ENCODE results near the gene RPL38.

The RPL38 gene

GRCh38 chr17:74245145-74245831, 41.8 kb downstream of the RPL38 start:
- TF ChIP-seq ZFP30 (CRISPR knock-in tag; IDR thresholded peaks at IDR 0.05) (no peak), BACH2 (CRISPR knock-in tag; IDR thresholded peaks at IDR 0.05; ENCODE audit: borderline replicate concordance) (no peak), ARNTL (CRISPR knock-in tag; IDR thresholded peaks at IDR 0.05; ENCODE audit: borderline replicate concordance, low read depth) (no peak), RARB (CRISPR knock-in tag; IDR thresholded peaks at IDR 0.05) (no peak), CSRNP3 (CRISPR knock-in tag; IDR thresholded peaks at IDR 0.05) (no peak), OSR1 (CRISPR knock-in tag; IDR thresholded peaks at IDR 0.05) (no peak), TOX (CRISPR knock-in tag; IDR thresholded peaks at IDR 0.05; ENCODE audit: borderline replicate concordance) (no peak), TCF4 (CRISPR knock-in tag; IDR thresholded peaks at IDR 0.05; ENCODE audit: borderline replicate concordance) (no peak), ISL1 (CRISPR knock-in tag; IDR thresholded peaks at IDR 0.05) (no peak), ZNF8 (CRISPR knock-in tag; IDR thresholded peaks at IDR 0.05) (no peak), ESRRG (CRISPR knock-in tag; IDR thresholded peaks at IDR 0.05) (no peak)
- TF ChIP-seq, protein P1, sequence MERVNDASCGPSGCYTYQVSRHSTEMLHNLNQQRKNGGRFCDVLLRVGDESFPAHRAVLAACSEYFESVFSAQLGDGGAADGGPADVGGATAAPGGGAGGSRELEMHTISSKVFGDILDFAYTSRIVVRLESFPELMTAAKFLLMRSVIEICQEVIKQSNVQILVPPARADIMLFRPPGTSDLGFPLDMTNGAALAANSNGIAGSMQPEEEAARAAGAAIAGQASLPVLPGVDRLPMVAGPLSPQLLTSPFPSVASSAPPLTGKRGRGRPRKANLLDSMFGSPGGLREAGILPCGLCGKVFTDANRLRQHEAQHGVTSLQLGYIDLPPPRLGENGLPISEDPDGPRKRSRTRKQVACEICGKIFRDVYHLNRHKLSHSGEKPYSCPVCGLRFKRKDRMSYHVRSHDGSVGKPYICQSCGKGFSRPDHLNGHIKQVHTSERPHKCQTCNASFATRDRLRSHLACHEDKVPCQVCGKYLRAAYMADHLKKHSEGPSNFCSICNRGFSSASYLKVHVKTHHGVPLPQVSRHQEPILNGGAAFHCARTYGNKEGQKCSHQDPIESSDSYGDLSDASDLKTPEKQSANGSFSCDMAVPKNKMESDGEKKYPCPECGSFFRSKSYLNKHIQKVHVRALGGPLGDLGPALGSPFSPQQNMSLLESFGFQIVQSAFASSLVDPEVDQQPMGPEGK (CRISPR knock-in tag; IDR thresholded peaks at IDR 0.05; ENCODE audit: borderline replicate concordance) = no peak
- TF ChIP-seq, protein P2, sequence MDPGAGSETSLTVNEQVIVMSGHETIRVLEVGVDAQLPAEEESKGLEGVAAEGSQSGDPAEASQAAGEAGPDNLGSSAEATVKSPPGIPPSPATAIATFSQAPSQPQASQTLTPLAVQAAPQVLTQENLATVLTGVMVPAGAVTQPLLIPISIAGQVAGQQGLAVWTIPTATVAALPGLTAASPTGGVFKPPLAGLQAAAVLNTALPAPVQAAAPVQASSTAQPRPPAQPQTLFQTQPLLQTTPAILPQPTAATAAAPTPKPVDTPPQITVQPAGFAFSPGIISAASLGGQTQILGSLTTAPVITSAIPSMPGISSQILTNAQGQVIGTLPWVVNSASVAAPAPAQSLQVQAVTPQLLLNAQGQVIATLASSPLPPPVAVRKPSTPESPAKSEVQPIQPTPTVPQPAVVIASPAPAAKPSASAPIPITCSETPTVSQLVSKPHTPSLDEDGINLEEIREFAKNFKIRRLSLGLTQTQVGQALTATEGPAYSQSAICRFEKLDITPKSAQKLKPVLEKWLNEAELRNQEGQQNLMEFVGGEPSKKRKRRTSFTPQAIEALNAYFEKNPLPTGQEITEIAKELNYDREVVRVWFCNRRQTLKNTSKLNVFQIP (CRISPR knock-in tag; IDR thresholded peaks at IDR 0.05; ENCODE audit: borderline replicate concordance, low read depth) = no peak
- no peak for ATAC-seq

DNA sequence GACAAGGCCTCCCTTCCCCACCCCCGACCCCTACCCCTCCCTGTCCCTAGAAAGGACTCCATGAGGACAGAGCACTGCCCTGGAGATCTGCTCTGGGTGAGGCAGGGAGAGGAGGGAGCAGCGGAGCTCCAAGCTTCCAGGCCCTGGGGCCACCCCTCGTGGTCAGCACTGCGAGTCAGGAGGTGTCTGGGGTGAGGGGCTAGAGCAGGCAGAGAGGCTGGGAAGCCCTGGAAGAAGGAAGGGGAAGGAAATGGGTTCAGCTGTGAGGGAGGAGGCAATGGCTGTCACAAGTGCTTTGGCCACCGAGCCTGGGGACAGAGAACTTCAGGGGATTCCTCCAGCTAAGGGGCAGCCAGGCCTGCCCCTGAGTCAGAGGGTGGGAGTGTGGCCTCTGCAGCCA, 42.4 kb downstream of the RPL38 start:
- no peak for ATAC-seq
- TF ChIP-seq, protein P1 (CRISPR knock-in tag; IDR thresholded peaks at IDR 0.05; ENCODE audit: borderline replicate concordance) = no peak
- TF ChIP-seq ZFP30 (CRISPR knock-in tag; IDR thresholded peaks at IDR 0.05) = no peak
- no peak for TF ChIP-seq SNAI2 (CRISPR knock-in tag; IDR thresholded peaks at IDR 0.05)
- TF ChIP-seq ZNF70 (CRISPR knock-in tag; IDR thresholded peaks at IDR 0.05) = no peak
- no peak for TF ChIP-seq ZNF565 (CRISPR knock-in tag; conservative IDR thresholded peaks at IDR 0.05; ENCODE audit: low read depth)
- no peak for TF ChIP-seq BACH2 (CRISPR knock-in tag; IDR thresholded peaks at IDR 0.05; ENCODE audit: borderline replicate concordance)
- TF ChIP-seq ZC3H10 (CRISPR knock-in tag; IDR thresholded peaks at IDR 0.05) = no peak
- TF ChIP-seq TOX (CRISPR knock-in tag; IDR thresholded peaks at IDR 0.05; ENCODE audit: borderline replicate concordance) = no peak
- TF ChIP-seq ARNTL (CRISPR knock-in tag; IDR thresholded peaks at IDR 0.05; ENCODE audit: borderline replicate concordance, low read depth) = no peak
- TF ChIP-seq, protein P3, sequence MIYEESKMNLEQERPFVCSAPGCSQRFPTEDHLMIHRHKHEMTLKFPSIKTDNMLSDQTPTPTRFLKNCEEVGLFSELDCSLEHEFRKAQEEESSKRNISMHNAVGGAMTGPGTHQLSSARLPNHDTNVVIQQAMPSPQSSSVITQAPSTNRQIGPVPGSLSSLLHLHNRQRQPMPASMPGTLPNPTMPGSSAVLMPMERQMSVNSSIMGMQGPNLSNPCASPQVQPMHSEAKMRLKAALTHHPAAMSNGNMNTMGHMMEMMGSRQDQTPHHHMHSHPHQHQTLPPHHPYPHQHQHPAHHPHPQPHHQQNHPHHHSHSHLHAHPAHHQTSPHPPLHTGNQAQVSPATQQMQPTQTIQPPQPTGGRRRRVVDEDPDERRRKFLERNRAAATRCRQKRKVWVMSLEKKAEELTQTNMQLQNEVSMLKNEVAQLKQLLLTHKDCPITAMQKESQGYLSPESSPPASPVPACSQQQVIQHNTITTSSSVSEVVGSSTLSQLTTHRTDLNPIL (CRISPR knock-in tag; IDR thresholded peaks at IDR 0.05; ENCODE audit: low read depth) = no peak
- TF ChIP-seq, protein P2 (CRISPR knock-in tag; IDR thresholded peaks at IDR 0.05; ENCODE audit: borderline replicate concordance, low read depth) = no peak
- no peak for TF ChIP-seq ZFP3 (CRISPR knock-in tag; IDR thresholded peaks at IDR 0.05)
- TF ChIP-seq OSR1 (CRISPR knock-in tag; IDR thresholded peaks at IDR 0.05) = no peak
- TF ChIP-seq CSRNP3 (CRISPR knock-in tag; IDR thresholded peaks at IDR 0.05) = no peak

Measured in SK-N-SH treated with all-trans-retinoic acid at 6 μM for 48 hours (cell line).